Measurements from ENCODE around the gene TCF3.
A peak's percentile ranks its signal among the peaks of the same experiment; 100 is the strongest.

Gene TCF3

DNA sequence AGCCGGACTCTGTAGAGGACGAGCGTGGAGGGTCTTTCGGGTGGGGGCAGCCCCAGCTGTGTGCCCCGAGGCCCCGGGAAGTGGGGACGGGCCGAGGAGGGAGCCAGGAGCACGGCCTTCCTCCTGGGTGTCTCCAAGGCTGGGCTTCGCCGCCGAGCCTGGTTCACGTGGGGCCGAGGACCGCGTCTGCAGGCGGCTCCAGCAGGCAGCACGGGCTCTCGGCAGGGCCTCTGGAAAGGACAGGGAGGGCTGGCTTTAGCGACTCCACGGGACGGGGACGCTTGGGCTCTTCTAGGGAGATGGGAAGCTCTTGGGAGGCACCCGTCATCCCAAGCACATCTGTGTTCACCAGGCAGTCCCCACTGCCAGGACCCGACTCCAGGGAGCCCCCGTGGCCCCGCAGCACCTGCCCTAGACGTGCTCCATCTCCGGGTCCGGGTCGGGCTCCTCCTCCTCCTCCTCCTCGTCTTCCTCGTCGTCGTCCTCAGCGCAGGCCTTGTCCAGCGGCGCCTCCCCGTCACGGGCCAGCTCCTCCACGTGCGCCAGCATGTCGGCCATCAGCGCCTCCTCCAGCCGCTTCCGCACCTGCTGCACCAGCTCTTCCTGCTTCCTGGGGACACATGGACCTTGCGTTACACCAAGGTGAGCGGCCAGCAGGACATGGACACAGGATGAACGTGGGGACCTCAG is 74.3 kb downstream of the TCF3 start:
- DNase-seq: no peak

GRCh38 chr19:1577090-1577928 is 75.1 kb downstream of the TCF3 start:
- no peak for DNase-seq

DNA sequence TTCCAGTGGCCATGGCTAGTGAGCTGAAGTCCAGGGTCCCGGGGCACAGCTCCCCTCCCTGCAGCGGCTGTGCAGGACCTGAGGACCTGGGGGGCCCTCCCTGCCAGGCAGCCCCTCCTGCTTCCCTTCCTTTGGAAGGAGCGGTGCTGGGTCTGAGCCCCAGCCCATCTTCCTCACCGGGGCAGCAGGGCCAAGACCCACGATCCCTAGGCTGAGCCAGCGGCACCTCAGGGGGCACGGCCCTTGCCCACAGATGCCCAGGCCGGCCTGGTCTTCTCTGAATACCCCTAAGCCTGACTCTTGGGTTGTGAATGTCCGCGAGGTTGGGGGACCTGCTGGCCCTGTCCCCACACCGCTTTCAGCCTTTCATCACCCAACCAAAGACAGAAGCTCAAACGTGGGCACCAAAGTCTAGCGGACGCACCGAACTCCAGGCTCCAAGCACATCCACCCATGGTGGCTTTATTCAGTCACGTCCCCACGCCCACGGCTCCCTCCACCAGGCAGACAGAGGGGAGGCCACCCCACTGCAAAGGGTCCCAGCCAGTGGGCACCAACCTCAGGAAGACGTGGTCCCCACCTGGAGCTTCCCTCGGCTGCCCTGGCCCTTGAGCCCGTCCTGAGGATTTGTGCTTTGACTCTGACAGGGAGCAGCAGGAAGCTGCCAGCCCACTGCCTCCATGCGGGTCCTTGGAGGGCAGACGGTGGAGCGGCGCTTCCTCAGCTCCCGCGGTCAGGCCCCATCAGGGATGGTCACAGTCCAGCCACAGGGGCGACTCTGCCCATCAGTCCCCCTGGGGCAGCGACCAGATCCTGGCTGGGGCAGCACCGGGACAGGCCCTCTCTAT is 75.9 kb downstream of the TCF3 start:
- no peak for DNase-seq

DNA sequence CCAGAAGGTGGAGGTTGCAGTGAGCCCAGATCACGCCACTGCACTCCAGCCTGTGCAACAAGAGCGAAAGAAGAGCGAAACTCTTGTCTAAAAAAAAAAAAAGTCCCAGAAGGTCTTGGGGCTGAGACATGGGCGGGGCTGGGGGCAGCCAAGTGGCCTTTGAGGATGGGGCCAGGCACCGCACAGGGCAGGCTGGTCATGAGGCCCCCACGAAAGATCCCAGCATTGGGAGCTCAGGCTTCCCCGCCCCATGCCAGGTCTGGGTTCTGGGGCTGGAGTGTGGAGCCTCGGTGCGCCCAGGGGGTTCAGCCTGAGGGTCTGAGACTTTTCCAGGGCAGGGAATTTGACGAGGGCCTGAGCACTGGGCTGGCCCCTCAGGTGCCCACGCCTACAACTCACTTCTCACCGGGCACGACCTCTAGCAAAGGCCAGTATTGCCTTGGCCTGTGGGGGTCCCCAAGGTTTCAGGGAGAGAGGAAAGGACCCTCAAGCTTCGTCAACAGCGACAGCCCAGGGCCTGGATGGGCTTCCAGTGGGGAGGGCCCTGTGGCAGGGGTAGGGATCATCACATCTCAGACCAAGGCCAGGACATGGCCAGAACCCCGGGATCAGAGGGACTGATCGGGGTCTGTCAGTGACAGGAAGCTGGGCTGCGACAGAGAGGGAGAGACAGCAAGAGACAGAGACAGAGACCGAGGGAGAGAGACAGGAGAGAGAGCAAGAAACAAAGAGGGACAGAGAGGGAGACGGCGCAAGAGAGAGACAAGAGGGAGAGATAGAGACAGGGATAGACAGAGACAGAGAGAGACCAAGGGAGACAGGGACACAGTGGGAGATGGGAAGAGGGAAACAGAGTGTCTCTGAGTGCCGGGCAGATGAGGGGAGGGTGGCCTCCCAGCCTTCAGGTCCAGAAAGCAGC is 76.8 kb downstream of the TCF3 start:
- no peak for DNase-seq

- no peak for DNase-seq
Measured at GRCh38 chr19:1574354-1575136, 77.9 kb downstream of the TCF3 start.

DNA sequence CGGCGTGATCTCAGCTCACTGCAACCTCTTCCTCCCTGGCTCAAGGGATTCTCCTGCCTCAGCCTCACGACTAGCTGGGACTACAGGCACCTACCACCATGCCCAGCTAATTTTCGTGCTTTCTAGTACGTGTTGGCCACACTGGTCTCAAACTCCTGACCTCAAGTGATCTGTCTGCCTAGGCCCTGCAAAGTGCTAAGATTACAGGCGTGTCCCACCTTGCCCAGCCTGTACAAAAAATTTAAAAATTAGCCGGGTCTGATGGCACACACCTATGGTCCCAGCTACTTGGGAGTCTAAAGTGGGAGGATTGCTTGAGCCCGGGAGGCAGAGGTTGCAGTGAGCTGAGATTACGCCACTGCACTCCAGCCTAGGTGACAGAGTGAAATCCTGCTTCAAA is 79.6 kb downstream of the TCF3 start:
- DNase-seq: no peak

GRCh38 chr19:1571358-1571757 is 81.1 kb downstream of the TCF3 start:
- DNase-seq: no peak

GRCh38 chr19:1570836-1571235 is 81.6 kb downstream of the TCF3 start:
- DNase-seq: no peak

DNA sequence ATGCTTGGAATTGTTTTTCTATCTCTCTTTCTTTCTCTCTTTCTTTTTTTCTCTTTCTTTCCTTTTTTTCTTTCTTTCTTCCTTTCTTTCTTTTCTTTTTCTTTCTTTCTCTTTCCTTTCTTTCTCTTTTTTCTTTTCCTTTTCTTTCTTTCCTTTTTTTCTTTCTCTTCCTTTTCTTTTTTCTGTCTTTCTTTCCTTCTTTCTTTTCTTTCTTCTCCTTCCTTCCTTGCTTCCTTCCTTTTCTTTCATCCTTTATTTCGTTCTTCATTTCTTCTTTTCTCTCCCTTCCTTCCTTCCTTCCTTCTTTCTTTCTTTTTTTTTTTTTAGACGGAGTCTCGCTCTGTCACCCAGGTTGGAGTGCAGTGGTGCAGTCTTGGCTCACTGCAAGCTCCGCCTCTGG is 82.4 kb downstream of the TCF3 start:
- DNase-seq: no peak

DNA sequence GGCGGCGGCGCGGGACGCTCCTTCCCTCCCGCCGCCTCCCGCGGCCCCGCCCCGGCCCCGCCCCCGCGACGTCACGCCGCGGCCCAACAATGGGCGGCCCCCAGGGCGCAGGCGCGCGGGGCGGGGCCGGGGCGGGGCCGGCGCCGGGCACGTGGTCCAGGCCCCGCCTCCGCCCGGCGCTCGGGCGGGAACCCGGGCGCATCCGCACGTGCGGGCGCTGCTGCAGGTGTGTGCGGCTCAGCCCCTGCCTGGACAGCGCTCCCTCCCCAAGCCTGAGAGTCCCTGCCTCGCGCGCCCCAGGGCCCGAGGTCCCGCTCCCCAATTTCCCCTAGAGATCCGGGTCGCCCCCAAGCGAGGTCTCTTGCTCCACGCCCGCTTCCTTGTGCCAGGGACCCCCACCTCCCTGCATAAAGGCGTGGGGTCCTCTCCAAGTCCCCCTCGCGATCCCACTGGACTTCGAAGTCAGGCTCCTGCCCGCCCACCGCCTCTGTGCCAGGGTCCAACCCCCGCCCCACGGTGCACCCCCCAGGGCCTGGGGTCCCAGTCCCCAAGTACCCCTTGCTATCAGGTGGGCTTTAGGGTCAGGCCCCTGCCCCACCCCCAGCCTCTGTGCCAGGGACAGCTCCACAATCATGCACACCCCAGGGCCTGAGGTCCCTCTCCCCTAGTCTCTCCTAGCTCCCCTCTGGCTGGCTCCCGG is 83.9 kb downstream of the TCF3 start, which contains the start of gene MEX3D:
Gene MEX3D (minus strand): TSS at position 6 of the 700 bp plus-strand sequence. CDS start 267 bp downstream, outside the sequence.
- peak; percentile 2 for DNase-seq

DNA sequence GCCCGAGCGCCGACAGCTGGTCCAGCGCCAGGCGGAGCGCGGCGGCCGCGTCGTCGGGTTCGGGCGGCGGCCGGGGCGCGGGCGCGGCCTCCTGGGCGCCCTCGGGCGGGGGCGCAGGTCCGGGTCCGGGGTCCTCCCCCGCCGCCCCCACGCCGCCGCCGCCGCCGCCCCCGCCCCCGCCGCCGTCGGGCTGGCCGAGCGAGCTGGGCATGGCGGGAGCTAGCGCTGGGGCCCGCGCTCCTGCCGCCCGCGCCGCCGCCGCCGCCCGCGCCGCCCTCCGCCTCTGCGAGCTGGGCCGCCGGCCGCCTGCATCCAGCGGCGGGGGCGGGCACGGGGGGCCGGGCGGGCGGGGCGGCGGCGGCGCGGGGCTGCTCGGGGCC is 84.6 kb downstream of the TCF3 start:
- DNase-seq: no peak

GRCh38 chr19:1567116-1567847 is 85.1 kb downstream of the TCF3 start:
- no peak for DNase-seq

DNA sequence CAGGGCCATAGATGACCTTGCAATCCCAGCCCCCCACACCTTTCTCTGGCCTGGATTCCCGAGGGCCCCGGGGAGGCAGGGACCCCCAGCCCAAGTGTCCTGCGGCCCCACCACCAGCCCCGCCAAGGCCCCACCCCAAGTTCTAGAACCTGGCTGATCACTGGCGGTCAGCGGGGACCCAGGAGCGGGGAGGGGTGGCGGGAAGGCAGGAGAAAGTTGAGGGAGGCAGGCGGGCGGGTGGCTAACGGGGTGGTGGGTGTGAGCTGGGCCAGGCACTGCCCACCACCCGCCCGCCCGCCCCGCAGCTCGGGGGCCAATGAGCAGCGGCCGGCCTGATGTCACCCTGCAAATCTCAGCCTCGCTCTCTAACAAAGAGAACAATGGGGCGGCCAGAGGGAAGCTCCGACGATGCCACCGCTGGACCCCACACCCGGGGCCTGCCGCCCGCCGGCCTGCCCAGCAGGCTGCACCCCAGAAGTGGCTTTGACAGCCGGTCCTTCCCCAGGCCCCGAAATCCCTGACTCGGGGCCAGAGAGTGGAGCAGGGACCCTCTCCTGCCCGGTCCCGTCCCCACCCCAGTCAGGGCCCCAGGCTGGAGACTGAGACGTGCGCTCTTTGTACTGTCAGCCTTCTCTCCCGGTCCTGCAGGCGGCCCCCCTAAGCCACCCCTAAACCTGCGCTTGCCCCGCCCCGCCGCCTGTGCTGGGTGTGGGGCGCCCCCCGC is 85.9 kb downstream of the TCF3 start:
- DNase-seq: no peak

DNA sequence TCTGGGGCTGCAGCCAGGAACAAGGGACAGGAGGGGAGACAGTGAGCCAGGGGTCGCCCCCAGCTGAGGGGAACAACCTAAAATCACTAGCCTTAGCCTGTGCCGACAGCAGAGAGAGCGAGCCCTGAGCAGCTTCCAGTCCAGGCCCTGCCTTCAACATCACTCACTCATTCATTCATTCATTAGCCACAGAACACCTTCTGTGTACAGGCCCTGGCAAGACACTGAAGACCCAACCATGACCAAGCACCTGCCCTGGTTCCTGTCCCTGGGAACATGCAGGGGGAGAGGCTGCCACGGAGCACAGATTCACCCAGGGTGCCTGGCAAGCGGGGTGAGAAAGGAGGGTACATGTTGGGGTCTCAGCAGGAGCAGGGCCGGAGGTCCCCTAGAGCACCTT is 89.2 kb downstream of the TCF3 start:
- no peak for DNase-seq

GRCh38 chr19:1561236-1561842 is 91.1 kb downstream of the TCF3 start:
- DNase-seq: no peak

DNA sequence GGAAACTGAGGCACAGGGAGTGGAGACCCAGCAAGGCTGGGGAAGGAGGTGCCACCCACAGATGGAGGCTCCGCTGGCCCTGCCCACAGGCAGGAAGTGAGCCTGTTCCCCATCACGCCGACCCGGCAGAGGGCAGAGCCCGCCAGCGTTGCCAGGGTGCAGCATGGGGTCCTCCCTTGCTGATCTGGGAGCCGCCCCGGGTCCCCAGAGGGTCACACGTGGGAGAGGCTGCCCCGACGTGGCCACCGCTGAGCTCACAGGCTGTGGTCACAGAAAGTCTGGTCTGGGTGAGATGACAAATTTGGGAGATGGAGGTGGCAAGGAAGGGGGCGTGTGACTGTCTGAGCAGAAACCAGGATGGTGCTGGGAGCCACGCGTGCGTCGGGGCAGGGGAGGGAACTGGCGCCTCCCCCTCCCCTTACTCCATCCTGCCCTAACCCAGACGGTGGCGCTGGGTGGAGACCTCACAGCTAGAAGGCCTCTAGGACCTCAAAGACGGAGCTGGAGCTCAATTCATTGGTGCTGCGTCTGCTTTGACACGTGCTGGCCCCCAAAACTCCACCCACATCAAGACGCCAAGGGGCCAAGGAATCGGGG is 92.0 kb downstream of the TCF3 start:
- DNase-seq: no peak

All from SHP77 treated with DMSO at 0.1 percent for 48 hours (cell line).